Activated T-helper 2 cell treated with anti-CD3 and anti-CD28 coated beads, Interferon-gamma antibody, Interleukin-2, Interleukin-4, amounts not matched to agents 10 μg/mL and 5 μg/mL and 100 μg/mL, durations not matched to agents 14 hours and 24 hours and 36 hours (primary cell): Measurements from ENCODE around the gene SPATA7. TPM values are rescaled to one million over a fixed set of nuclear protein-coding genes. Genes with fewer than 3 reads are reported as not detected.

ENCODE experiments used
- DNase-seq: peaks from one replicate; pipeline ENCODE4 v3.0.0; 2021; ENCODE audit warnings: low spot score
- H3K27ac Mint-ChIP-seq: one replicate; pipeline ENCODE4 v1.8.0; 2021; ENCODE audit warnings: mixed read lengths
- H3K27me3 Mint-ChIP-seq: one replicate; pipeline ENCODE4 v1.8.0; 2021; ENCODE audit warnings: low read depth, mixed read lengths
- H3K36me3 Mint-ChIP-seq: one replicate; pipeline ENCODE4 v1.8.0; 2021; ENCODE audit warnings: low read depth, mixed read lengths
- H3K4me1 Mint-ChIP-seq: one replicate; pipeline ENCODE4 v1.8.0; 2021; ENCODE audit warnings: low read depth, mixed read lengths
- H3K4me3 Mint-ChIP-seq: one replicate; pipeline ENCODE4 v1.8.0; 2021; ENCODE audit warnings: low read depth, mild to moderate bottlenecking, moderate library complexity, mixed read lengths
- H3K9me3 Mint-ChIP-seq: one replicate; pipeline ENCODE4 v1.8.0; 2021; ENCODE audit warnings: mixed read lengths
- intact Hi-C: fragments of 100-400 bp; cut with micrococcal nuclease; formaldehyde crosslinking; loops from one replicate; pipeline ENCODE4 v1.15.1; 2023
- total RNA-seq: library from RNA; stranded (reverse); gene quantifications from 2 replicates; pipeline ENCODE4 v1.2.3, GENCODE V29; 2022

The SPATA7 gene, protein sequence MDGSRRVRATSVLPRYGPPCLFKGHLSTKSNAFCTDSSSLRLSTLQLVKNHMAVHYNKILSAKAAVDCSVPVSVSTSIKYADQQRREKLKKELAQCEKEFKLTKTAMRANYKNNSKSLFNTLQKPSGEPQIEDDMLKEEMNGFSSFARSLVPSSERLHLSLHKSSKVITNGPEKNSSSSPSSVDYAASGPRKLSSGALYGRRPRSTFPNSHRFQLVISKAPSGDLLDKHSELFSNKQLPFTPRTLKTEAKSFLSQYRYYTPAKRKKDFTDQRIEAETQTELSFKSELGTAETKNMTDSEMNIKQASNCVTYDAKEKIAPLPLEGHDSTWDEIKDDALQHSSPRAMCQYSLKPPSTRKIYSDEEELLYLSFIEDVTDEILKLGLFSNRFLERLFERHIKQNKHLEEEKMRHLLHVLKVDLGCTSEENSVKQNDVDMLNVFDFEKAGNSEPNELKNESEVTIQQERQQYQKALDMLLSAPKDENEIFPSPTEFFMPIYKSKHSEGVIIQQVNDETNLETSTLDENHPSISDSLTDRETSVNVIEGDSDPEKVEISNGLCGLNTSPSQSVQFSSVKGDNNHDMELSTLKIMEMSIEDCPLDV
- 2.3 and 3.1 TPM in 2 replicates for total RNA-seq

DNA sequence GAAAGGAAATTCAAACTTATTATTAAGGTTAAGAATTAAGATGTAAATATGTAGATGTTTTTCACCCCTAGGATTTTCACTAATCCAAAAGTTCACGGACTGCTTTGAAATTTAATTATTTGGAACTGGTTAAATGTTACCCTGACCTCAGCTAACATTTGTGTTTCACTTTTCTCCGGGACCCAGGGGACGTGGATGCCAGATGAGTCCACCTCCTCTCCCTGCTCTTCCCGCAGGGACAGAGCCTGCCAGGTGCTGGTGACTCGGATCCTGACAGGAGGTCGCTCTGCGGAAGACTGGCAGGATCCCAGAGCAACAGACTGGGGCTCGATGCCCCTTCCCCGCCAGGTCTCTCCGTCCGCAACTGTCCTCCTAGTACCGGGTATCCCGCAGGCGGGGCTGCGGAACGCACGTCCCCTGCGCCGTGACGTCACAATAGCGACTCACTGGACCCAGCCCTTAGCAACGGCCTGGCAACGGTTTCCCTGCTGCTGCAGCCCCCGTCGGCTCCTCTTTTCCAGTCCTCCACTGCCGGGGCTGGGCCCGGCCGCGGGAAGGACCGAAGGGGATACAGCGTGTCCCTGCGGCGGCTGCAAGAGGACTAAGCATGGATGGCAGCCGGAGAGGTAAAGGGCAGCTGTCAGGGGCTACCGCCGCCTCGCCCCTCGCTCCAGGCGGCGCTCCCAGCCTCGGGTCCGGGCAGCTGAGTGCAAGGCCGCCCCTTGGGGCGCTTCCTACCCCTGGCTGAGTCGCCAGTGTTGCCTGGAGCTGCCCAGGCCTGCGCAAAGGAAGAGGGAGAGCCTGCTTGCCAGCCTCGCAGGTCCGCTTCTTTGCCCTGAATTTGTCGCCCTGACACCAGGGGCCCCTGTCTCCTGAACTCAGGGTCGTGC lies at the start of gene SPATA7:
Gene SPATA7, plus strand, starts transcription at position 446 of the 890 bp plus-strand sequence. Its CDS starts 162 bp downstream, at position 608.
- Mint-ChIP-seq H3K4me3 (peak within 1 kb of the TSS; percentile 96), H3K9me3 (no peaks in the 10 kb centered on the region), H3K36me3 (no peaks in the 10 kb centered on the region), H3K27me3 (peaks cover 21% of the 10 kb centered on the region), H3K4me1 (peaks cover 19% of the 10 kb centered on the region), H3K27ac (peak within 1 kb of the TSS; percentile 72)
- intact Hi-C loops: loop anchor here (5.0 to 10.0 kb wide), 2 partner anchors 177 to 381 kb away; partner anchors contain the start of genes GPR65 and ZC3H14
- peak; percentile 79 for DNase-seq

DNA sequence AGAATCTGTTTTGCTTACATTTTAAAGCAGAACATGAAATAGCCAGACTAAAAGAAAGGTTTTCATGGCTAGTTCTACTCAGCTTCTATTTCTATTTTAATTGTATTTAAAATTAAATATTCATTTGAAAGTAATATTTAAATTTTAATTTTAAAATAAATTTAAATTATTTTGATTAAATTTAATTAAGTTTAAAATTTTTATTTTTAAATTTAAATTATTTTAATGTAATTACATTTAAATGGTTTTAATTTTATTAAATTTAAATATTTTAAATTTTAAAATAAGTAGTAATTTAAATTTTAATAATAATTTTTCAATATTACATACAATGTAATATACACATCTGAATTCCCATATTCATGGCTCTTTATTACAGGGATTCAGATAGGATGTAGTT lies 45.1 kb upstream of the SPATA7 start:
- no peaks in the 10 kb centered on the region for H3K4me1 Mint-ChIP-seq
- intact Hi-C loops: no loop called here
- no peaks in the 10 kb centered on the region for H3K9me3 Mint-ChIP-seq
- no peak for DNase-seq
- H3K4me3 Mint-ChIP-seq: no peak overlapping the region
- H3K27me3 Mint-ChIP-seq: peaks cover 2% of the 10 kb centered on the region
- no peak overlapping the region for H3K27ac Mint-ChIP-seq
- no peaks in the 10 kb centered on the region for H3K36me3 Mint-ChIP-seq

DNA sequence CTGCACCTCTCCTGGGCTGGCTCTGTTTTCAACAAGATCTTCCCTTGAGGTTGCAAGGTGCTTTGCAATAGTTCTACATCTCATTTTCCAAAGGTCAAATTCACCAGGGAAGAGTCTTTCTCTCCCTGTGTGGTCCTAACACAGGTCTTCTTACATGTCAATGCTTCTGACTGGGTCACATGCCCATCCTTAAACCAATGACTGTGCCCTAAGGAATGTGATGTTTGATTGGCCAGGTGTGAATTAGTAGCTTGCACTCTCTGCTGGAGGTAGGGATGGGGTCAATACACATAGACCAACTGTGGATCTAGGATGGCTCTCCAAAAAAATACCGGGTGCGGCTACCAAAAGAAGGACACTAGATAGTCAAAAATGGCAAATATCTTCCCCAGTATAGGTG lies 42.5 kb upstream of the SPATA7 start:
- no peaks in the 10 kb centered on the region for H3K9me3 Mint-ChIP-seq
- no peaks in the 10 kb centered on the region for H3K36me3 Mint-ChIP-seq
- no peak overlapping the region for H3K27ac Mint-ChIP-seq
- H3K4me3 Mint-ChIP-seq: no peak overlapping the region
- DNase-seq: no peak
- intact Hi-C loops: no loop called here
- peaks cover 2% of the 10 kb centered on the region for H3K27me3 Mint-ChIP-seq
- no peaks in the 10 kb centered on the region for H3K4me1 Mint-ChIP-seq

DNA sequence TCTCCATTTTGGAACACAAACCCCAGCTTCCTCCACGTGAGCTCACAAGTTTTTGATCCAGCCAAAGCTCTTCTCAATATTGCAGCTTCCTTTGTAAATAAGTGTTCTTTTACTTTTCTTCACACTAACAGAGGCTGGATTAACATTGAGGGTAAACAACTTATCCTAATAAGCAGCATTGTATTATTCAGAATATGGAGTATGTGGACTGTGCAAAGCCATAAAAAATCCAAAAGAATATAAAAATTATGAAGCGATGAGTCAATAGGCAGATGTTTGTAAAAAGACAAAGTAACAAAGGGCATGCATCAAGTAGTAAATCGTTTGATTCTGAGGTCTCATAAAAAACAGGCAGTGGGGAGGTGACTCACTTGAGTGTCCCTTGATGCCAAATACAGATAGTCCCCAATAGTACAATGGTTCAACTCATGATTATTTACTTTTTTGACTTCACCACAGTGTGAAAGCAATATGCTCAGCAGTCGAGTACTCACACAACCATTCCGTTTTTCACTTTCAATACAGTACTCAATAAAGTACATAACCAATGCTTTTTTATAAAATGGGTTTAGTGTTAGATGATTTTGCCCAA lies 39.3 kb upstream of the SPATA7 start:
- Mint-ChIP-seq H3K36me3 (no peaks in the 10 kb centered on the region), H3K27ac (no peak overlapping the region), H3K9me3 (no peaks in the 10 kb centered on the region), H3K4me3 (no peak overlapping the region), H3K4me1 (no peaks in the 10 kb centered on the region), H3K27me3 (no peaks in the 10 kb centered on the region)
- intact Hi-C loops: no loop called here
- DNase-seq: no peak

DNA sequence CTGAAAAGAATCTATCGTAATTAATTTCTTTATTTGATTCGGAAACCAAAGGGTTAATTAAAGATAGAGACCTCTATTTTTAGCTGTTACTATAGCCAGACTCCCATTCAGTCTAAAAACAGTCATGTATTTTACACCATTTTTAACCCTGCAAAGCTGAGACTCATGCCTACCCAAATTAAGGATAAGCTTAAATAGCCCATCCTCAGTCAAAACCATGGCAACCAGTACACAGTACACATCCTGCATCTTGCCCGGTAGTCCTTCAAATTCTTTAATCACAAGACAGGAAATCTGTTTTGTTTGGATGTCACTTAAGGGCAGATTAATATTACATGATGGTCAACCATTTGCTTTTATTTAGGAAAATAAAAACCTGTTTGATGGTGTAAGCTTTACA lies 36.9 kb upstream of the SPATA7 start:
- Mint-ChIP-seq H3K4me1 (no peaks in the 10 kb centered on the region), H3K27me3 (no peaks in the 10 kb centered on the region), H3K9me3 (no peaks in the 10 kb centered on the region), H3K36me3 (no peaks in the 10 kb centered on the region), H3K27ac (no peak overlapping the region), H3K4me3 (no peak overlapping the region)
- intact Hi-C loops: no loop called here
- DNase-seq: no peak

DNA sequence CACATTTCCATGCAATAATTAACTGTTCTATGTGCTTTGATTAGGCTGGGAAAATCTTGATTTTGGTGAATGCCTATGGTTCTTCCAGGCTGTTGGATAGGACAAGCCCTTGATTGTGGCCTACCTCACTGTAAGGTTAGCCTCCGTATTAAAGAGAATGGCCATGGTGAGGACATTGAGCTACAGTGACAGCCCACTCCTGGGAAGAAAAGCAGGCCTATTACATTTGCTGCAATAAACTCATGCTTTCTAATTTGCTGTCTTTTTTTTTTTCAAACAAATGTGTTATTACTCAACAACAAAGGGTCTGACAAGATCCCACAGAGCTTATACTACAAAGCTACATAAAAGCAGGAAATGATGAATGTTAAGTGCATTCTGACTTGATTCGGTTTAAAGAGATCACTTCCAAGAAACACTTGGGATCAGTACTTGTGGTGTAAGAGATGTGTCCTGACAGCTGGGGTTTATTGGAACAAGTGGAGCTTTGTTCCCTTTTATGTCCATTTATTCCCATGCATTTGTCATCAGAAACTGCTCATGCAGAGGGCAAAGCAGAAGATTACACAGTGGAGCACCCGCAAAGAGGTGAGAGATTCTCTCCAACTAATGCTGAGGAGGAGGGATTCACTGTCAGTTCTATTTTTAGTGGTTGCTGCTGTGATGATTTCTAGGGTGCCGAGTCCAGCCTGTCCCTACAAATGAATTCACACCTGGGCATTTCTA lies 33.3 kb upstream of the SPATA7 start:
- Mint-ChIP-seq H3K27ac (no peak overlapping the region), H3K4me3 (no peak overlapping the region), H3K4me1 (no peaks in the 10 kb centered on the region), H3K27me3 (no peaks in the 10 kb centered on the region), H3K36me3 (no peaks in the 10 kb centered on the region), H3K9me3 (no peaks in the 10 kb centered on the region)
- DNase-seq: no peak
- intact Hi-C loops: no loop called here

DNA sequence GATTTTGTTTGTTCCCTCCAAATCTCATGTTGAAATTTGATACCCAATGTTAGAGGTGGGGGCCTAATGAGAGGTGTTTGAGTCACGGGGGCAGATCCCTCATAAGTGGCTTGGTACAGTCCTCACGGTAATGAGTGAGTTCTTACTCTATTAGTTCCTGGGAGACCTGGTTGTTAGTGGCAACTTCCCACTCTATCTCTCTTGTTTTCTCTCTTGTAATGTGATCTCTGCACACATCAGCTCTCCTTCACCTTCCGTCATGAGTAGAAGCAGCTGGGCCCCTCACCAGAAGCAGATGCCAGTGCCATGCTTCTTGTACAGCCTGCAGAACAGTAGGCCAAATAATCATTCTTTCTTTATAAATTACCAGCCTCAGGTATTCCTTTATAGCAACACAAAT lies 32.8 kb upstream of the SPATA7 start:
- Mint-ChIP-seq H3K4me1 (no peaks in the 10 kb centered on the region), H3K27me3 (no peaks in the 10 kb centered on the region), H3K4me3 (no peak overlapping the region), H3K27ac (no peak overlapping the region), H3K36me3 (no peaks in the 10 kb centered on the region), H3K9me3 (no peaks in the 10 kb centered on the region)
- DNase-seq: no peak
- intact Hi-C loops: no loop called here

DNA sequence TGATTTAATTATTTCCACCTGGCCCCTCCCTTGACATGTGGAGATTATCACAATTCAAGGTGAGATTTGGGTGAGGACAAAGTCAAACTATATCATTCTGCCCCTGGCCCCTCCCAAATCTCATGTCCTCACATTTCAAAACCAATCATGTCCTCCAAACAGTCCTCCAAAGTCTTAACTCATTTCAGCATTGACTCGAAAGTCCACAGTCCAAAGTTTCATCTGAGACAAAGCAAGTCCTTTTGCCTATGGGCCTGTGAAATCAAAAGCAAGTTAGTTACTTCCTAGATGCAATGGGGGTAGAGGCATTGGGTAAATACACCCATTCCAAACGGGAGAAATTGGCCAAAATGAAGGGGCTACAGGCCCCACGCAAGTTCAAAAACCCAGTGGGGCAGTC lies 31.1 kb upstream of the SPATA7 start:
- Mint-ChIP-seq H3K9me3 (no peaks in the 10 kb centered on the region), H3K4me1 (no peaks in the 10 kb centered on the region), H3K27me3 (no peaks in the 10 kb centered on the region), H3K27ac (no peak overlapping the region), H3K36me3 (no peaks in the 10 kb centered on the region), H3K4me3 (no peak overlapping the region)
- intact Hi-C loops: no loop called here
- DNase-seq: no peak

DNA sequence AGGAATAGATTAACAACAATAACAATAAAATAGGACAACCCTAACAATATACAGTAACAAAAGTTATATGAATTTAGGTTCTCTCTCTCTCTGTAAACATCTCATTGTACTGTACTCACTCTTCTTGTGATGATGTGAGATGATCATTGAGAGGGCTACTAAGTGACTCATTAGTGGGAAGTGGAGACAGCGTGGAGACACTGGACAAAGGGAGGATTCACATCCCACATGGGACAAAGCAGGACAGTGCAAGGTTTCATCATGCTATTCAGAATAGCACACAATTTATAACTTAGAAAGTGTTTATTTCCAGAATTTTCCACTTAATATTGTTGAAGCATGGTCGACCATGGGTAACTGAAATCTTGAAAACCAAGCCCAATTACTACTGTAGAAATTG lies 26.0 kb upstream of the SPATA7 start:
- intact Hi-C loops: no loop called here

DNA sequence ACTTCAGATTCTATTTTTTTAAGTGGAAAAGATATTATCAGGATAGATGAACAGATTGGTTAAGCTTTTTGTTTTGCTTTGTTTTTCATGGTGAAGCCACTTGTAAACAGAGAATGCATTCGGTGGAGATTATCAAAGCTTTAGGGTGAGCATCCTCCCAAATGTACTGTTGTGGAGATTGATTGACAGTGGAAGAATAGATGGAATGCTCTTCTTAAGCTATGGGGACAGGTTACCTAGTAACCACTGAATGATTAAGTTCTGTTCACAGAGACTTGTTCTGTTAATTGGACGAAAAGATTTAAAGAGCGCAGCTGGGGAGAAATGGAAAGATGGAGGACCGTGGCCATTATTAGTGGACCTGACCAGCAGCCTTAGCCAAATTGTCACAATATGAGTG lies 21.8 kb upstream of the SPATA7 start:
- intact Hi-C loops: no loop called here
- H3K27ac Mint-ChIP-seq: no peak overlapping the region
- H3K36me3 Mint-ChIP-seq: no peaks in the 10 kb centered on the region
- no peak for DNase-seq
- peaks cover 6% of the 10 kb centered on the region for H3K9me3 Mint-ChIP-seq
- no peak overlapping the region for H3K4me3 Mint-ChIP-seq
- peaks cover 1% of the 10 kb centered on the region for H3K27me3 Mint-ChIP-seq
- H3K4me1 Mint-ChIP-seq: no peaks in the 10 kb centered on the region

More for the DNA sequence above, 26.0 kb upstream of the SPATA7 start:
- Mint-ChIP-seq H3K4me1 (no peaks in the 10 kb centered on the region), H3K36me3 (no peaks in the 10 kb centered on the region), H3K27me3 (no peaks in the 10 kb centered on the region), H3K4me3 (no peak overlapping the region), H3K27ac (no peak overlapping the region), H3K9me3 (peaks cover 6% of the 10 kb centered on the region)
- no peak for DNase-seq

DNA sequence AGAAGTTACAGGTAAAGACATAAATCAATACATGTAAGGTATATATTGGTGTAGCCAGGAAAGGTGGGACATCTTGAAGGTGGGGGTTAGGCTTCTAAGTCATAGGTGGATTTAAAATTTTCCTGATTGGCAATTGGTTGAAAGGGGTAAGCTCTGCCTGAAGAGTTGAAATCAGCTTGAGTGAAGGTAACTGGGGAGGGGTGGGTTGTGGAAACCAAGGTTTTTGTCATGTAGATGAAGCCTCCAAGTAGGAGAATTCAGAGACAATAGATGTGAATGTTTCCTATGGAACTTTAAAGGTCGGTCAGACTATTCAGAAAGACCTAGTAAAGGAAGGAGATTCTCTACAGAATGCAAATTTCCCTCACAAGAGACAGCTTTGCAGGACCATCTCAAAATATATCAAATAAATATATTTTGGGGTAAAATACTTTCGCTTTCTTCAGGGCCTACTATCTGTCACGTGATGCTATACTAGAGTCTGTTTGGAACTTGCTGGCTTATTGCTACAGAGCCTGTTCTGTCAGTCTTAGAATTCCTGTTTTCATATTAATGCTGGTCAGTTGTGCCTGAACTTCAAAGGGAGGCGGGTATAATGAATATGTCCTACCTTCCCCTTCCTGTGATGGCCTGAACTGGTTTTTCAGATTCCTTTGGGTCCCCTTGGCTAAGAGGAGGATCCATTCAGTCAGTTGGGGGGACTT lies 20.6 kb upstream of the SPATA7 start:
- Mint-ChIP-seq H3K4me3 (no peak overlapping the region), H3K27ac (no peak overlapping the region), H3K36me3 (no peaks in the 10 kb centered on the region), H3K27me3 (peaks cover 2% of the 10 kb centered on the region), H3K4me1 (no peaks in the 10 kb centered on the region), H3K9me3 (peaks cover 6% of the 10 kb centered on the region)
- intact Hi-C loops: no loop called here
- DNase-seq: no peak

DNA sequence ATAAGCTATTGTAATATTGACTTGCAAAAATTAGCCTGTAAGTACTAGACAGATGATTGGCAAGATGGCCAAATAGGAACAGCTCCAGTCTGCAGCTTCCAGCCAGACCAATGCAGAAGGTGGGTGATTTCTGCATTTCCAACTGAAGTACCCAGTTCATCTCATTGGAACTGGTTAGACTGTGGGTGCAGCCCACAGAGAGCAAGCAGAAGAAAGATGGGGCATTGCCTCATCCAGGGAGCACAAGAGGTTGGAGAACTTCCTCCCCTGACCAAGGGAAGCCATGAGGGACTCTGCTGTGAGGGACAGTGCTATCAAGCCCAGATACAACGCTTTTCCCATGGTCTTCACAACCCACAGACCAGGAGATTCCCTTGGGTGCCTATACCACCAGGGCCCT lies 16.0 kb upstream of the SPATA7 start:
- Mint-ChIP-seq H3K27ac (no peak overlapping the region), H3K9me3 (no peaks in the 10 kb centered on the region), H3K27me3 (peaks cover 15% of the 10 kb centered on the region), H3K36me3 (no peaks in the 10 kb centered on the region), H3K4me1 (no peaks in the 10 kb centered on the region), H3K4me3 (no peak overlapping the region)
- intact Hi-C loops: no loop called here
- no peak for DNase-seq
